WTC11 (cell line): Measurements from ENCODE around the gene PAM.

Experiments
- ESRRA ChIP-seq: sonication (generic); formaldehyde crosslinking; IDR thresholded peaks from 2 replicates; pipeline ENCODE4 v1.8.1; 2022; ENCODE audit warnings: mild to moderate bottlenecking, missing genetic modification reagents, borderline replicate concordance
- FOXP1 ChIP-seq: sonication (generic); formaldehyde crosslinking; IDR thresholded peaks from 2 replicates; pipeline ENCODE4 v1.8.0; 2022; ENCODE audit warnings: missing genetic modification reagents, mild to moderate bottlenecking, moderate library complexity, borderline replicate concordance
- GTF2I ChIP-seq: fragments of 250-450 bp; sonication (Bioruptor Pico); conservative IDR thresholded peaks from 2 replicates; pipeline ENCODE4 v1.4.0; 2021; ENCODE audit warnings: mild to moderate bottlenecking
- NFYB ChIP-seq: sonication (generic); formaldehyde crosslinking; conservative IDR thresholded peaks from 2 replicates; pipeline ENCODE4 v1.8.0; 2022; ENCODE audit warnings: low read depth, missing genetic modification reagents
- TCF7 ChIP-seq: sonication (generic); formaldehyde crosslinking; IDR thresholded peaks from 2 replicates; pipeline ENCODE4 v1.8.0; 2022; ENCODE audit warnings: mild to moderate bottlenecking, low read depth, missing genetic modification reagents, moderate library complexity
- TEAD4 ChIP-seq: sonication (generic); formaldehyde crosslinking; IDR thresholded peaks from 2 replicates; pipeline ENCODE4 v1.8.0; 2022; ENCODE audit warnings: mild to moderate bottlenecking, missing genetic modification reagents
- TF ChIP-seq, protein P1 (sequence below): fragments of 200-600 bp; IDR thresholded peaks from 2 replicates; pipeline ENCODE4 v1.8.0; 2022; ENCODE audit warnings: antibody characterized with exemption
- TF ChIP-seq, protein P2 (sequence below): sonication (generic); formaldehyde crosslinking; IDR thresholded peaks from 2 replicates; pipeline ENCODE4 v1.8.0; 2022; ENCODE audit warnings: mild to moderate bottlenecking, missing genetic modification reagents
- TF ChIP-seq, protein P3 (sequence below): sonication (generic); formaldehyde crosslinking; IDR thresholded peaks from 2 replicates; pipeline ENCODE4 v1.8.1; 2023; ENCODE audit warnings: mild to moderate bottlenecking, missing genetic modification reagents, moderate library complexity
- TF ChIP-seq, protein P4 (sequence below): sonication (generic); formaldehyde crosslinking; IDR thresholded peaks from 2 replicates; pipeline ENCODE4 v1.8.1; 2022; ENCODE audit warnings: low read depth, mild to moderate bottlenecking, moderate library complexity, missing genetic modification reagents, borderline replicate concordance
- TF ChIP-seq, protein P5 (sequence below): sonication (generic); formaldehyde crosslinking; conservative IDR thresholded peaks from 2 replicates; pipeline ENCODE4 v1.8.1; 2022; ENCODE audit warnings: mild to moderate bottlenecking, missing genetic modification reagents

DNA sequence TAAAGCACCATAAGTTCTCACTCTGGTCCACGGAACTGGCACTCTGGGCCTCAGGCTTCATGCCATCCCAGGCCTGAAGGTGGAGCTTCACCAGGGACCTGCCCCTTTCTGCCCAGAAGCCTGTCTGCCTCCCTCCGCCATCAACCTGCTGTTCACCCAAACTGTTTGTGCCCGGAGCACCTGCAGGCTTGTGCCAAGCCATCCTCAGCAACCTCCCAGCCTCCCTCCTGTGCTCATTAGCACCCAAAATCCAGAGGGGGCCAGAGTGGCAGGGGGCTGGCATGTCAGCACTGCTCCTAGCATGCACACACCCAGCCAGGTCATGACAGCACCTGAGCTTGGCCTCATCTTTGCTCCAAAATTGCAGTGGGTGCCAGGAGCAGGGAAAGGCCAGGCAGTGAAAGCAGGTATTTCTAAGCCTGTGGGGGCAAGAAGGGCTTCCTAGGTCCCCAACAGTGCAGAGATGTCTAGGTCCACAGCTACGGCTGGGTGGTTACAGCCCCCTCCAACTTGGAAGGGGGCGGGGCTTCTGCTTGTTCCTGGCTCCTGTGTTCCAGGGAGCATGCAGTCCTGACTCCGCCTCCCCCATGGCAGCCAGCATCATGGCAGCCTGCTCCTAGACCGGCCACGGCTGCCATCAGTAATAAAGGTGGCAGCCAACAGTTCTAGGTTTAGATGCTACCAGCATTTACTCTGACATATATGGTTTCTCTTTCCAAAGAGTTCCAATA is 279.7 kb downstream of the PAM start:
- TF ChIP-seq, protein P1, sequence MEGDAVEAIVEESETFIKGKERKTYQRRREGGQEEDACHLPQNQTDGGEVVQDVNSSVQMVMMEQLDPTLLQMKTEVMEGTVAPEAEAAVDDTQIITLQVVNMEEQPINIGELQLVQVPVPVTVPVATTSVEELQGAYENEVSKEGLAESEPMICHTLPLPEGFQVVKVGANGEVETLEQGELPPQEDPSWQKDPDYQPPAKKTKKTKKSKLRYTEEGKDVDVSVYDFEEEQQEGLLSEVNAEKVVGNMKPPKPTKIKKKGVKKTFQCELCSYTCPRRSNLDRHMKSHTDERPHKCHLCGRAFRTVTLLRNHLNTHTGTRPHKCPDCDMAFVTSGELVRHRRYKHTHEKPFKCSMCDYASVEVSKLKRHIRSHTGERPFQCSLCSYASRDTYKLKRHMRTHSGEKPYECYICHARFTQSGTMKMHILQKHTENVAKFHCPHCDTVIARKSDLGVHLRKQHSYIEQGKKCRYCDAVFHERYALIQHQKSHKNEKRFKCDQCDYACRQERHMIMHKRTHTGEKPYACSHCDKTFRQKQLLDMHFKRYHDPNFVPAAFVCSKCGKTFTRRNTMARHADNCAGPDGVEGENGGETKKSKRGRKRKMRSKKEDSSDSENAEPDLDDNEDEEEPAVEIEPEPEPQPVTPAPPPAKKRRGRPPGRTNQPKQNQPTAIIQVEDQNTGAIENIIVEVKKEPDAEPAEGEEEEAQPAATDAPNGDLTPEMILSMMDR, result no peak
- TF ChIP-seq, protein P2, sequence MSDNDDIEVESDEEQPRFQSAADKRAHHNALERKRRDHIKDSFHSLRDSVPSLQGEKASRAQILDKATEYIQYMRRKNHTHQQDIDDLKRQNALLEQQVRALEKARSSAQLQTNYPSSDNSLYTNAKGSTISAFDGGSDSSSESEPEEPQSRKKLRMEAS (CRISPR knock-in tag), result no peak
- TF ChIP-seq NFYB (CRISPR knock-in tag) (no peak), FOXP1 (CRISPR knock-in tag) (no peak), ESRRA (no peak), TEAD4 (CRISPR knock-in tag) (no peak), TCF7 (CRISPR knock-in tag) (no peak), GTF2I (CRISPR knock-in tag) (no peak)
- TF ChIP-seq, protein P3, sequence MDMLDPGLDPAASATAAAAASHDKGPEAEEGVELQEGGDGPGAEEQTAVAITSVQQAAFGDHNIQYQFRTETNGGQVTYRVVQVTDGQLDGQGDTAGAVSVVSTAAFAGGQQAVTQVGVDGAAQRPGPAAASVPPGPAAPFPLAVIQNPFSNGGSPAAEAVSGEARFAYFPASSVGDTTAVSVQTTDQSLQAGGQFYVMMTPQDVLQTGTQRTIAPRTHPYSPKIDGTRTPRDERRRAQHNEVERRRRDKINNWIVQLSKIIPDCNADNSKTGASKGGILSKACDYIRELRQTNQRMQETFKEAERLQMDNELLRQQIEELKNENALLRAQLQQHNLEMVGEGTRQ (CRISPR knock-in tag), result no peak
- TF ChIP-seq, protein P4, sequence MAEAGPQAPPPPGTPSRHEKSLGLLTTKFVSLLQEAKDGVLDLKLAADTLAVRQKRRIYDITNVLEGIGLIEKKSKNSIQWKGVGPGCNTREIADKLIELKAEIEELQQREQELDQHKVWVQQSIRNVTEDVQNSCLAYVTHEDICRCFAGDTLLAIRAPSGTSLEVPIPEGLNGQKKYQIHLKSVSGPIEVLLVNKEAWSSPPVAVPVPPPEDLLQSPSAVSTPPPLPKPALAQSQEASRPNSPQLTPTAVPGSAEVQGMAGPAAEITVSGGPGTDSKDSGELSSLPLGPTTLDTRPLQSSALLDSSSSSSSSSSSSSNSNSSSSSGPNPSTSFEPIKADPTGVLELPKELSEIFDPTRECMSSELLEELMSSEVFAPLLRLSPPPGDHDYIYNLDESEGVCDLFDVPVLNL (CRISPR knock-in tag), result no peak
- TF ChIP-seq, protein P5, sequence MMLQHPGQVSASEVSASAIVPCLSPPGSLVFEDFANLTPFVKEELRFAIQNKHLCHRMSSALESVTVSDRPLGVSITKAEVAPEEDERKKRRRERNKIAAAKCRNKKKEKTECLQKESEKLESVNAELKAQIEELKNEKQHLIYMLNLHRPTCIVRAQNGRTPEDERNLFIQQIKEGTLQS (CRISPR knock-in tag), result no peak
